Activated naive CD8-positive, alpha-beta T cell treated with anti-CD3 and anti-CD28 coated beads for 36 hours (primary cell): ENCODE data around the gene RBMS3. TPM values are rescaled to one million over a fixed set of nuclear protein-coding genes. Genes with fewer than 3 reads are reported as not detected.
"Not testable (repeated sequence)": the region's sequence is repeated elsewhere in the genome, so short reads cannot be mapped to it uniquely, and the experiment has no call there.

Experiments
- DNase-seq: peaks from one replicate; pipeline ENCODE4 v3.0.0; 2021
- H3K27ac Mint-ChIP-seq: one replicate; pipeline ENCODE4 v1.8.0; 2022; ENCODE audit warnings: mild to moderate bottlenecking, moderate library complexity, mixed read lengths
- H3K27me3 Mint-ChIP-seq: one replicate; pipeline ENCODE4 v1.8.0; 2022; ENCODE audit warnings: mild to moderate bottlenecking, mixed read lengths
- H3K36me3 Mint-ChIP-seq: one replicate; pipeline ENCODE4 v1.8.0; 2021; ENCODE audit warnings: mild to moderate bottlenecking, mixed read lengths
- H3K4me1 Mint-ChIP-seq: one replicate; pipeline ENCODE4 v1.8.0; 2021; ENCODE audit warnings: mixed read lengths
- H3K4me3 Mint-ChIP-seq: one replicate; pipeline ENCODE4 v1.8.0; 2022; ENCODE audit warnings: mild to moderate bottlenecking, moderate library complexity, mixed read lengths
- H3K9me3 Mint-ChIP-seq: one replicate; pipeline ENCODE4 v1.8.0; 2022; ENCODE audit warnings: mixed read lengths
- total RNA-seq, 2 experiments: library from RNA; stranded (reverse); gene quantifications; one replicate each; pipeline ENCODE4 v1.2.3, GENCODE V29; 2021

Gene RBMS3
- total RNA-seq, 2 experiments from 2014 or later, result 1.6 TPM

GRCh38 chr3:29335438-29335837 is 54.6 kb downstream of the RBMS3 start:
- H3K4me3 Mint-ChIP-seq, result no peak overlapping the region
- H3K27ac Mint-ChIP-seq, result no peak overlapping the region
- no peak for DNase-seq
- H3K9me3 Mint-ChIP-seq, result no peaks in the 10 kb centered on the region
- peaks cover 5% of the 10 kb centered on the region for H3K27me3 Mint-ChIP-seq
- H3K4me1 Mint-ChIP-seq, result no peaks in the 10 kb centered on the region
- H3K36me3 Mint-ChIP-seq, result no peaks in the 10 kb centered on the region

- Mint-ChIP-seq H3K36me3 (no peaks in the 10 kb centered on the region), H3K4me3 (no peak overlapping the region), H3K27ac (no peak overlapping the region), H3K27me3 (peaks cover 5% of the 10 kb centered on the region), H3K4me1 (no peaks in the 10 kb centered on the region), H3K9me3 (no peaks in the 10 kb centered on the region)
- no peak for DNase-seq
Observed at GRCh38 chr3:29335943-29336342, 55.1 kb downstream of the RBMS3 start.

GRCh38 chr3:29337565-29337964 is 56.7 kb downstream of the RBMS3 start:
- Mint-ChIP-seq H3K27me3 (peaks cover 5% of the 10 kb centered on the region), H3K4me3 (no peak overlapping the region), H3K4me1 (no peaks in the 10 kb centered on the region), H3K27ac (no peak overlapping the region), H3K9me3 (no peaks in the 10 kb centered on the region), H3K36me3 (no peaks in the 10 kb centered on the region)
- no peak for DNase-seq

- Mint-ChIP-seq H3K36me3 (no peaks in the 10 kb centered on the region), H3K4me3 (no peak overlapping the region), H3K27me3 (peaks cover 5% of the 10 kb centered on the region), H3K27ac (no peak overlapping the region), H3K9me3 (no peaks in the 10 kb centered on the region), H3K4me1 (no peaks in the 10 kb centered on the region)
- DNase-seq, result no peak
Observed at GRCh38 chr3:29338377-29338776, 57.5 kb downstream of the RBMS3 start.

DNA sequence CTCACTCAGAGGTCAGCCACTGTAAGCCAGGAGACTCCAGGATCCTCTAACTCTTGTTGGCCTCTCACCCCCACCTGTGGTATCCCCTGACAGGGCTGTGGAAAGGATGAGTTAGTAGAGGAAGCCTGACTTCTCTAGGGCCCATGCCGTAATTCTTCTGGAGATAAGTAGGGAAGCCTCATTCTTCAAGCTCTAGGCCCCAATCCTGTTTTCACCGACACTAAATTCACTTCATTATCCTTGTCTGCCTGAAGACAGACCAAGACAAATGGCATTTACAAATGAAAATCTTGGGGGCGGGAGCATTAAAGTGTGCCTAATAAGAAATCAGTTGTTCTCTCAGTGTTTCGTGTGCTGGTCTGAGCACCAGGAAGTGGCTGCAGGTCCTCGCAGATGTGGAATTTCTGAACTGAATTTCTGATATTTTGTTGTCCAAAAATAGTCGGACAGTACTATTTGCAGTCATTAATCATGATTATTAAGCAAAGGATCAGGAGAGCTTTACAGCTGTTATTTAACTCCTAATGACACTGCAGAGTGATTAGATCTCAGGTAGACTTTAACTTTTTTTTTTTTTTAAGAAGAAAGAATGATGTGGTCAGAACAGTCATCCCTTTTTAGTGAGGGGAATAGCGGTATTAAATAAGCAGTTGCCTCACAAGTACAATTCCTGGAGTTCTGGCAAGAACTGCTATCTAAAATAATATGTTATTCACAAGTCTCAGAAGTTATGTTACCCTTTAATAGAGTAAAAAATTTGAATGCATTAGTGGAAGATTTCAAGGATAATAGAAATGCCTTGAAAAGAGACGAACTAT is 58.4 kb downstream of the RBMS3 start:
- H3K4me1 Mint-ChIP-seq, result no peaks in the 10 kb centered on the region
- H3K4me3 Mint-ChIP-seq, result no peak overlapping the region
- DNase-seq, result no peak
- no peak overlapping the region for H3K27ac Mint-ChIP-seq
- H3K36me3 Mint-ChIP-seq, result no peaks in the 10 kb centered on the region
- H3K9me3 Mint-ChIP-seq, result no peaks in the 10 kb centered on the region
- H3K27me3 Mint-ChIP-seq, result peaks cover 5% of the 10 kb centered on the region

DNA sequence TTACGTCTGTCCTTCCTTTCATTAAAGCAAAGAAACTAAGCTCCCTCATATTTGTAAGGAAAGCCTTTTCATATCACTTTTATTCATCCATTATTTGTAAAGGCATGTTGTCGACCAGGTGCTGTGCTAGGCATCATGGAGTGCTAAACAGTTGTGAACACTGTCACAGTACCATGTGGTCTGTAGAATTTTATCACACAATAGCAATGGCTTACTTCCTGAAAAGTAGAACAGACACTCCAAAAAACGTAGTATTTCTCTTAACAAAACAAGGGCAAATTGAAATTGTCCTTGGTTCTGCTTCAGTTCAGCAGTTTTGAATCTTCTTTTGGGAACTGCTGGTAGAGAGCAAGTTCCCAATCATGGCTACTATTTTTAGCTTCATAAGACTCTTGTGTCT is 63.3 kb downstream of the RBMS3 start:
- Mint-ChIP-seq H3K4me3 (no peak overlapping the region), H3K4me1 (no peaks in the 10 kb centered on the region), H3K27me3 (peaks cover 9% of the 10 kb centered on the region), H3K27ac (no peak overlapping the region), H3K9me3 (no peaks in the 10 kb centered on the region), H3K36me3 (no peaks in the 10 kb centered on the region)
- no peak for DNase-seq

GRCh38 chr3:29344935-29345334 is 64.1 kb downstream of the RBMS3 start:
- DNase-seq, result no peak
- Mint-ChIP-seq H3K4me3 (no peak overlapping the region), H3K36me3 (no peaks in the 10 kb centered on the region), H3K9me3 (no peaks in the 10 kb centered on the region), H3K4me1 (no peaks in the 10 kb centered on the region), H3K27ac (no peak overlapping the region), H3K27me3 (peaks cover 9% of the 10 kb centered on the region)

DNA sequence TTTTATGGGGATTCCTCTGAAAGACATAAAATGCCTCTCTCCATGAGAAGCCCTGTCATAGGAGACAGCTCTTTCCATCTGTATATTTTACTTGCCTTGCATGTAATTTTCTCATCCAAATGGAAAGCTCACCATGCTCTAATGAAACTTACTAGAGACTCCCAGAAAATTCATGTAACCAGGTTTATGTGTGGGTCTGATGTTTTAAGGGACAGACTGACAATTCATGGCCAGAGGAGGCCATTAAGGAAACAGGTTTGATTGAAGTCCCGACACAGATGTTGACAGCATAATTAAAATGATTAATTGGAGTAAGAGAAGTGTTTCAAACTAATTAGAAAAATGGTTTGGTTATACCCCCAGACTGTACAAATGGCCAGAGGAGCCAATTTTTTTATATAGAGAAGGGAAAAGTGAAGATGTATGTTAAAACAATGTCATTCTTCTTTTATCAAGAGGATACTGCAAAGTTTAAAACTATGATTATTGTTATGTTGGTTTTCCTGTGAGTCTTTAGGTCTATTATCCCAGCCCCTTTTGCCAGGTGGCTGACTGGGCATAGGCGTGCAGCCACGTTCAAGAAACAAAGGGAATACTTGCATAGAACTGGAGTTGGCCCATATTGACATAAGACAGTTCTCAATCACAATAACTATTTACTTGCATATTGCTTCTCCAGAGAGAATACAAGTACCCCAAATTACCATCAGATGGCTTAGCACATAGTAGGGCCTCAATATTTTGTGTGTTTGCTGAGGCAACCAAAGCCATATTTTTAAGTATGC is 64.8 kb downstream of the RBMS3 start:
- DNase-seq, result no peak
- H3K4me1 Mint-ChIP-seq, result no peaks in the 10 kb centered on the region
- H3K27me3 Mint-ChIP-seq, result peaks cover 9% of the 10 kb centered on the region
- H3K27ac Mint-ChIP-seq, result no peak overlapping the region
- H3K36me3 Mint-ChIP-seq, result no peaks in the 10 kb centered on the region
- H3K4me3 Mint-ChIP-seq, result no peak overlapping the region
- H3K9me3 Mint-ChIP-seq, result no peaks in the 10 kb centered on the region

GRCh38 chr3:29346828-29347227 is 66.0 kb downstream of the RBMS3 start:
- no peak overlapping the region for H3K4me3 Mint-ChIP-seq
- DNase-seq, result no peak
- H3K27me3 Mint-ChIP-seq, result peaks cover 7% of the 10 kb centered on the region
- H3K9me3 Mint-ChIP-seq, result no peaks in the 10 kb centered on the region
- H3K27ac Mint-ChIP-seq, result no peak overlapping the region
- no peaks in the 10 kb centered on the region for H3K36me3 Mint-ChIP-seq
- H3K4me1 Mint-ChIP-seq, result no peaks in the 10 kb centered on the region

- Mint-ChIP-seq H3K27ac (no peak overlapping the region), H3K36me3 (no peaks in the 10 kb centered on the region), H3K4me3 (no peak overlapping the region), H3K27me3 (peaks cover 4% of the 10 kb centered on the region), H3K4me1 (no peaks in the 10 kb centered on the region), H3K9me3 (no peaks in the 10 kb centered on the region)
- DNase-seq, result no peak
Observed at GRCh38 chr3:29347412-29347811, 66.5 kb downstream of the RBMS3 start.

DNA sequence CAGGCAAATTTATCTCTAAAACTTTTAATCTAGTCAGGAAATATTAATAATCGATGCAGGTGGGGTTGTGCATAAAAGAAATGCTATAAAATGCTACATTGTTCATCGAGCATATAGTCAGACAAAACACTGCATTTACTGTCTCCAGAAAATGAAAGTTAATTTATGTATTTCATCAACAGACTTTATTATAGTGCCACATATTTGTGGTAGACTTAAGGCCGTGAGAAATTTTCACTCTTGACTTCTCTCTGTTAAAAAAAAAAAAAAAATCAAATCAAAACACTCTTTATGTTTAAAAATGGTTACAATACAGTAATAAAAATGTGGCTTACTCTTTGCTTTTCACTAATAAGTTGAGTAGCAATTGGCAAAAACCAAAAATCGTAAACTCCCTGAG is 67.4 kb downstream of the RBMS3 start:
- Mint-ChIP-seq H3K4me1 (no peaks in the 10 kb centered on the region), H3K9me3 (no peaks in the 10 kb centered on the region), H3K27me3 (peaks cover 4% of the 10 kb centered on the region), H3K27ac (no peak overlapping the region), H3K4me3 (no peak overlapping the region), H3K36me3 (no peaks in the 10 kb centered on the region)
- DNase-seq, result no peak

- Mint-ChIP-seq H3K27me3 (peaks cover 4% of the 10 kb centered on the region), H3K9me3 (no peaks in the 10 kb centered on the region), H3K36me3 (no peaks in the 10 kb centered on the region), H3K27ac (no peak overlapping the region), H3K4me1 (peaks cover 2% of the 10 kb centered on the region), H3K4me3 (no peak overlapping the region)
- DNase-seq, result no peak
Observed at GRCh38 chr3:29349049-29349448, 68.2 kb downstream of the RBMS3 start.

DNA sequence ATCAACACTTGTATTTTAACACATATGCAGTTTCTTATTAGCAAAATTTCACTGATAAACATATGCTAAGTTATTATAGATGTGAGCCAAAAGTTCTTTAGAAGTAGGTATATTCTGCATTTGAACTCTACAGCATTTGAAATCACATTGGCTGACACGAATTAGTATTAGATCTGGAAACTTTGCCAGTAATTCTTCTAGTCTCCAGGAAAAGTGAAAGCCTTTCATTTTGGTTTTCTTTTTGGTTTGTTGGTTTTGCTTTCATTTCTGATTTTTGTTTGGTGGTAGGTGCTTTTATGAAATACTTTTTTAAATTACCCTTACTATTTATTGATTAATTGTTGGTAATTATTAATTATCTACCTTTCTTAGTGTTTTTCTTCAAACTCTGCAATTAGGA is 72.9 kb downstream of the RBMS3 start:
- peaks cover 5% of the 10 kb centered on the region for H3K4me1 Mint-ChIP-seq
- H3K36me3 Mint-ChIP-seq, result no peaks in the 10 kb centered on the region
- H3K27ac Mint-ChIP-seq, result no peak overlapping the region
- no peak for DNase-seq
- no peak overlapping the region for H3K4me3 Mint-ChIP-seq
- no peaks in the 10 kb centered on the region for H3K27me3 Mint-ChIP-seq
- H3K9me3 Mint-ChIP-seq, result no peaks in the 10 kb centered on the region

DNA sequence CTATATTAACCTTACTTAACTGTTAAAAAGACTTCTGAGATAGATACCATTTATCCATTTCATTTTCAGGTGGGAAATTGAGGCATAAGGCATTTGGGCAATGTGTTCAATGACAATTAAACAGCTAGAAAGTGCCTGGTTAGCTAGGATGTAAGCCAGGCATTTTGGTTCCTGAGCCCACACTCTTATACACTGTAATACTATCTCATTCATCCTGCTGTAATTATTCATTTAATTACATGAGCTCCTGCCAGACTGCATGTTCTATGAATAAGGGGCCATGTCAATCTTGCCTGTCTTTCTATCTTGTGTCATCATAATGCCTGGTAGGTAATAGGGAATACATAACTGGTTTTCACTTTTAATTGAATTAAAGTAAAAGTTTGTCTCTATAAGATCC is 74.0 kb downstream of the RBMS3 start:
- no peak for DNase-seq
- Mint-ChIP-seq H3K27ac (no peak overlapping the region), H3K36me3 (no peaks in the 10 kb centered on the region), H3K4me1 (peaks cover 5% of the 10 kb centered on the region), H3K27me3 (no peaks in the 10 kb centered on the region), H3K9me3 (no peaks in the 10 kb centered on the region), H3K4me3 (no peak overlapping the region)

GRCh38 chr3:29356062-29356461 is 75.2 kb downstream of the RBMS3 start:
- Mint-ChIP-seq H3K27ac (no peak overlapping the region), H3K9me3 (no peaks in the 10 kb centered on the region), H3K4me1 (peaks cover 5% of the 10 kb centered on the region), H3K27me3 (no peaks in the 10 kb centered on the region), H3K4me3 (no peak overlapping the region), H3K36me3 (no peaks in the 10 kb centered on the region)
- no peak for DNase-seq

- not testable (repeated sequence) for DNase-seq, H3K27ac Mint-ChIP-seq, H3K27me3 Mint-ChIP-seq, H3K4me3 Mint-ChIP-seq, H3K9me3 Mint-ChIP-seq, H3K4me1 Mint-ChIP-seq, H3K36me3 Mint-ChIP-seq
Observed at GRCh38 chr3:29360289-29360688, 79.4 kb downstream of the RBMS3 start.
